GM21381 (cell line): ENCODE data around the gene RAD18.

Source experiments
- ATAC-seq: cut with Tn5 transposase; IDR thresholded peaks from one replicate; pipeline ENCODE4 v1.9.1; 2021; ENCODE audit warnings: mild to moderate bottlenecking, moderate library complexity; ENCODE audit not compliant: unreplicated experiment

RAD18 gene

GRCh38 chr3:8986741-8987140, 23.5 kb upstream of the RAD18 start:
- no peak for ATAC-seq

GRCh38 chr3:8985876-8986275, 22.6 kb upstream of the RAD18 start:
- ATAC-seq: no peak

GRCh38 chr3:8985411-8985831, 22.1 kb upstream of the RAD18 start:
- ATAC-seq: no peak

GRCh38 chr3:8984526-8984925, 21.3 kb upstream of the RAD18 start:
- no peak for ATAC-seq

DNA sequence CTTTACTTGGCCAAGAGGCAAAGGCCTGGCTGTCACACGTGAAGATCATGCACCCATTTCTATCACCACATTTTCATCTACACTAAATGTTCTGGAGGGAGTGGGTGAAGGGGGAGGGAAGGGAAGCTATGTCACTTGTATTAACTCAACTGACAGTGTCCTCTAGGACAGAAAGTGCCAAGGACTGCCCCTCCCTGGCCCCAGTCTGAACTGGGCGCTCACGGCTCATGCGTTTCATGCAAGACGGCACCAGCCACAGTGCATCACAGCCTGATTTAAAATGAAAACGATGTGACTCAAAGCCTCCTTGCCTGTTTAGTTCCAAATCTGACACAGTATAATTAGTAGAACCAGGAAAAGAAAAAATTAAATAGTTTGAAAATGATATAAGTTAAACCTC, 20.8 kb upstream of the RAD18 start:
- no peak for ATAC-seq

- ATAC-seq: no peak
Measured at GRCh38 chr3:8983591-8983990, 20.3 kb upstream of the RAD18 start.

GRCh38 chr3:8983026-8983425, 19.8 kb upstream of the RAD18 start:
- ATAC-seq: no peak

DNA sequence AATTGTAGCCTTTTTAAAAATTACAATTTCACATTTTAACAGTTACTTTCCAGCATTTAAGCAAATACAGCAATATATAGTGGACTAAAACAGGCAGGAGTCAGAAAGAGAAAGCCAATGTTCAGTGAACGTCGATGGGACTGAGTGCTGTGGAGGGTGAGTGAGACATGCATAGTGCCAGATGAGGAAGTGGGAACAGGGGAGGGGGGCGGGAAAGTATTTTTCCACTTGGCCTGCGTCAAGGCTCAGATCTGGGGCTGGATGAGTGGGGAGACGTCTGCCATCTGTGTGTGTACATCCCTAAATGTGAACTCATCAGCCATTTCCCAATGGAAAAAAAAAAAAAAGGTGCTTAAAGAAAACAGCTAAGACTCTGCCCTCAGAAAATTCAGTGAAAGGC, 19.2 kb upstream of the RAD18 start:
- no peak for ATAC-seq

DNA sequence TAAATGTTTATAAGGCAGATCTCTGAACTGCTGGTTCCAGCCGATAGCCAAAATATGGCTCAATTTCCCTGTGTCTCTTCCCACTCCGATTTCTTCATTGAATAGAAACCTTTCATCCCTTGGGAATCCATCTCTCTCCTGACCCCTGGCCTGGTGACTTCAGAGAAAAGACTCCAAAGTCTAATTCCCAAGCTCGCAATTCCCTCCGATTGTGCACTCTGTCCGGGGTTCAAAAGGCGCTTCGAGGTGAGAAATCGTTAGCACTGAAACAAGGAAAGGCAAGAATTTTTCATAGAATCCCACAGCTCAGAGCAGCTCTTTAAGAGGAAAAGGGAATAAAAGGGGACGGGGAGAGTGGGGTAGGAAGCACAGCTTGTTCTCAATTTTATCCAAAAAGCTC, 18.4 kb upstream of the RAD18 start:
- no peak for ATAC-seq

- ATAC-seq: no peak
Measured at GRCh38 chr3:8981296-8981695, 18.0 kb upstream of the RAD18 start.

- ATAC-seq: no peak
Measured at GRCh38 chr3:8980756-8981257, 17.5 kb upstream of the RAD18 start.

GRCh38 chr3:8979262-8979661, 16.0 kb upstream of the RAD18 start:
- ATAC-seq: no peak

DNA sequence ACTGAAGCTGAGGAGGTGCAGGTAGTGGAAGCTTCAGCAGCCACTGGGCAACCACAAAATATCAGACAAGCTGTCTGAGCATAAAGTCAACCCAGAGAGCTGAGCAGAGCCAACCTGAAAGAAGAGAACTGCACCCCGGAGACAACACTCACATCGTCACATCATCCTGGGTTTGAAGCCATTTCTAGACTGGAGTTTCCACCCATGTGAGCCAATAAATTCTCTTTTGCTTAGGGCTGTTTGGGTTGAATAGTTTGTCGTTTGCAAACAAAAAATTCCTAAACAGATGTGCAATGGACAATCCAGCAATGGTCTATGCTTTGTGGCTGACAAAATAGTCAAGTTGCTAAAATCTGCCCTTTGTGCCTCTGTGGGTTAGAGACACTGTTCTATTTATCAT, 15.3 kb upstream of the RAD18 start:
- ATAC-seq: no peak

GRCh38 chr3:8976540-8977182, 13.4 kb upstream of the RAD18 start:
- no peak for ATAC-seq

DNA sequence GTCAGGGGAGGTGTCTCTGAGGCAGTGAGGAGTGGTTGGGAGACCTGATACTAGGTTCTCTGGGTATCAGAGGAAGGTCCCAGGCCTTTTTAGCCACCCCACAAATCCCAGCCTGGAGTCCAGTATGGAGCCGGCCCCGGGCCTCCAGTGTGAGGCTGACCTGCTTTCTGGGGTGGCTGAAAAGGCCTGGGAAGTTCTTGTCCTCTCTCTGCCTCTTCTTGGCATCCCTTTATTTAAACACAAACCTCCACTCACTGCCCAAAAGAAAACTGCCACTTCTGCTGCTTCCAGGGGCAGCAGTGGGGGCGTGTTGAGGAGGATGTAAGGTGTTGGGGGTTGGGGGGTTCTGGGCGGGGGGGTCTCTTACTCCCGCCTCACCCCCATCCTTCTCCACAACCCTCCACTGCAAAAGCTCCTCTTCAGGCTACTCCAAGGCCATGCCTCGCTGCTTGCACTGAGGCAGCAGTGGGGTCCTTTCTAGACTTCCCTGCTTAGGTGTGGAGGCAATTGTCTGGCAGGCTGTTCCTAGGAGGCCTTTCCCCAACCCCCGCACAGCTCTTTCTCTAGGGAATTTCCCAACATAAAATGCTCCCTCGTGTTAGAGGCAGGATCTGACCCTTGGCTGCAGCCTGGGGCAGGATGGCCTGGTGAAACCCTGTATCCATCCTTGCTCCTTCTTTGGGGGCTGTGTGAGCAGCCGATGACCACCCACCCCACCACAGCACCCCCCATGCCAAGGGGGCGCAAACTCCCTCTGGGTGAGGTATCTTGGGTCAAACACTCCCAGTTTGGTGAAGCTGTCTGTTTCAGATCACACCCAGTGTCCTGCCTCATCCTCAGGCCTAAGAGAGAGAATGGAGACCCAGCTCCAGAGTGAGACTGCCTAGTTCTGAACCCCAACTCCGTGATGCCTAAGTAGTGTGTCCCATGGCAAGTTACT, 12.1 kb upstream of the RAD18 start:
- ATAC-seq: no peak

DNA sequence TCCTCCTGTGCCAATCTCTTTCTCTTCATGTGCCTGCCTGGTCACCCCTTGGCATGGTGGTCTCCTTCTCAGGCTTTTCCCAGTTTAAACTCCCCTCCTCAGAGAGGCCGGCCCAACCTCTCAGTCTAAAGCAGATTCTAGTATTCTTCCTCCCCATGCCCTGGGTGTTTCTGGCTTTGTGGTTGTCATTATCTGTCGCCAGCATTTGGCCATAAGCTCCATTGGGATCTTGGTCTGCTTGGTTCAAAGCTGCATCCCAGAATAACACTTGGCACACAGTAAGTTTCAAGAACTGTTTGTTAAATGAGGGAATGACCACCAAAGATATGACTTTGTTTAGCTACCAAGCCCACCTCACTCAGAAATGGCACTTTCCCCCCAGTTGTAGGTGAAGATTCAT, 11.2 kb upstream of the RAD18 start:
- no peak for ATAC-seq

GRCh38 chr3:8972639-8973038, 9.4 kb upstream of the RAD18 start:
- no peak for ATAC-seq

- ATAC-seq: peak; percentile 51
Measured at GRCh38 chr3:8970971-8971589, 7.8 kb upstream of the RAD18 start.

- no peak for ATAC-seq
Measured at GRCh38 chr3:8969241-8969640, 6.0 kb upstream of the RAD18 start.

GRCh38 chr3:8968375-8968882, 5.2 kb upstream of the RAD18 start:
- ATAC-seq: no peak

- ATAC-seq: no peak
Measured at GRCh38 chr3:8967553-8967952, 4.3 kb upstream of the RAD18 start.
